SK-N-SH (cell line): ENCODE measurements around the gene TRAF4. TPM values are rescaled to one million over a fixed set of nuclear protein-coding genes. Genes with fewer than 3 reads are reported as not detected.

Experiments used
- CTCF ChIA-PET: fragments of 300-600, 350-600 bp; formaldehyde crosslinking; extraction: SDS; loops from one replicate; lab custom pipeline; 2021; lab: Yijun Ruan, JAX
- POLR2A ChIA-PET: fragments of 350-600 bp; sonication (Branson Sonifier 250); formaldehyde crosslinking; extraction: SDS; loops from one replicate; lab custom pipeline; 2020; ENCODE audit warnings: antibody characterized with exemption, inconsistent platforms; lab: Yijun Ruan, JAX
- DNase-seq: peaks from one replicate; pipeline ENCODE4 v3.0.0; 2012
- H2AFZ ChIP-seq: fragments of 200-600 bp; sonication (generic); 2 replicates; pipeline ENCODE4 v1.8.1; 2016; ENCODE audit warnings: antibody characterized with exemption, mild to moderate bottlenecking, low read depth
- H3F3A ChIP-seq: fragments of 200-600 bp; sonication (generic); replicated peaks from 2 replicates; pipeline ENCODE3; 2016; ENCODE audit warnings: antibody characterized with exemption, mild to moderate bottlenecking; ENCODE audit not compliant: insufficient read depth
- H3K27ac ChIP-seq, 2 experiments: fragments of 200-500 bp in 1 of 2; fragments of 200-600 bp in 1 of 2; sonication (Bioruptor generic) in 1 of 2; sonication (generic), shearing (Covaris generic) in 1 of 2; 2 replicates each; pipeline versions ENCODE4 v1.5.1 to v1.6.1; 2014 to 2016; ENCODE audit warnings: low read depth in 2 of 2, inconsistent platforms in 1 of 2, low read length in 1 of 2, mild to moderate bottlenecking in 1 of 2, mixed read lengths in 1 of 2
- H3K27me3 ChIP-seq: fragments of 200-600 bp; sonication (generic), shearing (Covaris generic); 2 replicates; pipeline ENCODE4 v1.6.1; 2016; ENCODE audit warnings: mixed run types; ENCODE audit not compliant: insufficient read depth
- H3K36me3 ChIP-seq, 2 experiments: fragments of 200-500 bp in 1 of 2; fragments of 200-600 bp in 1 of 2; sonication (Bioruptor generic) in 1 of 2; sonication (generic) in 1 of 2; replicated peaks in 1 of 2; 2 replicates each; pipeline versions ENCODE3 to v1.5.1; 2014 to 2016; ENCODE audit warnings: low read length in 1 of 2, mild to moderate bottlenecking in 1 of 2; ENCODE audit not compliant: insufficient read depth in 2 of 2, control insufficient read depth in 1 of 2
- H3K4me1 ChIP-seq, 2 experiments: fragments of 200-500 bp in 1 of 2; fragments of 200-600 bp in 1 of 2; sonication (Bioruptor generic) in 1 of 2; sonication (generic), shearing (Covaris generic) in 1 of 2; 2 replicates each; pipeline versions ENCODE4 v1.5.1 to v1.6.1; 2014 to 2016; ENCODE audit warnings: low read depth in 1 of 2, low read length in 1 of 2, mixed run types in 1 of 2; ENCODE audit not compliant: insufficient read depth in 2 of 2, control insufficient read depth in 1 of 2
- H3K4me2 ChIP-seq: fragments of 200-600 bp; sonication (generic), shearing (Covaris generic); 2 replicates; pipeline ENCODE4 v1.6.1; 2017; ENCODE audit warnings: mixed run types
- H3K4me3 ChIP-seq, 2 experiments: fragments of 200-500 bp in 1 of 2; fragments of 200-600 bp in 1 of 2; sonication (Bioruptor generic) in 1 of 2; sonication (generic), shearing (Covaris generic) in 1 of 2; 2 replicates each; pipeline versions ENCODE4 v1.5.1 to v1.8.1; 2014 to 2016; ENCODE audit warnings: low read depth in 2 of 2, inconsistent platforms in 1 of 2, low read length in 1 of 2, mild to moderate bottlenecking in 1 of 2, mixed read lengths in 1 of 2, moderate library complexity in 1 of 2
- H3K79me2 ChIP-seq: fragments of 200-600 bp; sonication (generic); 2 replicates; pipeline ENCODE4 v1.8.1; 2017; ENCODE audit warnings: mild to moderate bottlenecking; ENCODE audit not compliant: insufficient read depth
- H3K9ac ChIP-seq: fragments of 200-600 bp; sonication (generic); 2 replicates; pipeline ENCODE4 v1.6.1; 2017; ENCODE audit warnings: mixed run types
- H3K9me2 ChIP-seq: fragments of 200-600 bp; sonication (generic); 2 replicates; pipeline ENCODE4 v1.6.1; 2017; ENCODE audit warnings: mixed run types
- H3K9me3 ChIP-seq: fragments of 200-600 bp; sonication (generic); 2 replicates; pipeline ENCODE4 v1.6.1; 2017; ENCODE audit warnings: mixed run types, mild to moderate bottlenecking, moderate library complexity
- H4K20me1 ChIP-seq: fragments of 200-600 bp; sonication (generic); 2 replicates; pipeline ENCODE4 v1.6.1; 2017; ENCODE audit warnings: mild to moderate bottlenecking, mixed run types; ENCODE audit not compliant: insufficient read depth
- EP300 ChIP-seq, 2 experiments: IDR thresholded peaks; 2 replicates each; pipeline versions ENCODE4 v1.4.0 to v1.6.1; 2012; ENCODE audit warnings: borderline replicate concordance in 1 of 2, low read depth in 1 of 2, low read length in 1 of 2
- EZH2phosphoT487 ChIP-seq: fragments of 200-600 bp; sonication (generic); IDR thresholded peaks from 2 replicates; pipeline ENCODE4 v1.6.1; 2017; ENCODE audit warnings: low read depth, mixed run types, mild to moderate bottlenecking, antibody characterized with exemption, moderate library complexity, borderline replicate concordance
- MAX ChIP-seq: IDR thresholded peaks from 2 replicates; pipeline ENCODE4 v1.4.0; 2012; ENCODE audit warnings: low read depth
- MEF2A ChIP-seq: IDR thresholded peaks from 2 replicates; pipeline ENCODE4 v1.4.0; 2012; ENCODE audit warnings: low read depth, borderline replicate concordance
- MXI1 ChIP-seq: IDR thresholded peaks from 2 replicates; pipeline ENCODE4 v1.6.1; 2012; ENCODE audit warnings: mild to moderate bottlenecking, low read depth, low read length, improper control_type of control experiment
- NFIC ChIP-seq: IDR thresholded peaks from 2 replicates; pipeline ENCODE4 v1.4.0; 2012; ENCODE audit warnings: borderline replicate concordance
- PBX3 ChIP-seq: IDR thresholded peaks from 2 replicates; pipeline ENCODE4; 2012
- POLR2AphosphoS5 ChIP-seq: IDR thresholded peaks from 2 replicates; pipeline ENCODE4 v1.6.1; 2012; ENCODE audit warnings: low read depth, low read length
- RCOR1 ChIP-seq: fragments of 150-350 bp; IDR thresholded peaks from 2 replicates; pipeline ENCODE4 v1.6.1; 2017; ENCODE audit warnings: antibody characterized with exemption, low read length
- RFX5 ChIP-seq: IDR thresholded peaks from 2 replicates; pipeline ENCODE4 v1.6.1; 2012; ENCODE audit warnings: mild to moderate bottlenecking, improper control_type of control experiment, low read length
- RXRA ChIP-seq: IDR thresholded peaks from 2 replicates; pipeline ENCODE4 v1.4.0; 2012; ENCODE audit warnings: low read depth, mild to moderate bottlenecking, borderline replicate concordance
- SIN3A ChIP-seq: IDR thresholded peaks from 2 replicates; pipeline ENCODE4 v1.6.1; 2012; ENCODE audit warnings: low read depth, mild to moderate bottlenecking, low read length, moderate library complexity, borderline replicate concordance
- TEAD4 ChIP-seq: IDR thresholded peaks from 2 replicates; pipeline ENCODE4 v1.4.0; 2012; ENCODE audit warnings: mild to moderate bottlenecking, borderline replicate concordance; ENCODE audit not compliant: insufficient read depth
- USF2 ChIP-seq: fragments of 150-350 bp; IDR thresholded peaks from 2 replicates; pipeline ENCODE4 v1.6.1; 2017; ENCODE audit warnings: antibody characterized with exemption, low read length, low read depth, borderline replicate concordance
- ZBTB33 ChIP-seq: IDR thresholded peaks from 2 replicates; pipeline ENCODE4 v1.4.0; 2012; ENCODE audit warnings: low read depth, borderline replicate concordance
- WGBS: methylation state at CpG from one replicate; pipeline ENCODE4 v1.1.6; 2017; ENCODE audit warnings: low lambda C conversion rate; 5-methylcytosine and 5-hydroxymethylcytosine counted together
- polyA plus RNA-seq, 3 experiments: library from polyadenylated mRNA; depleted of rRNA; stranded (reverse); fragments of >200 nt; gene quantifications; 2 replicates each; pipeline ENCODE4 v1.2.3, GENCODE V29; 2012

TRAF4 gene
- polyA plus RNA-seq, 1 of the 3 experiments (the other 2 are of a cell fraction) = 95.7 TPM

GRCh38 chr17:28756049-28756804 is 12.4 kb downstream of the TRAF4 start:
- Histone ChIP-seq H3K4me1 (peaks cover 0 to 7% of the 10 kb centered on the region in 2 experiments; a peak in 1 of 4 replicates), H3K4me2 (no peak overlapping the region), H3K36me3 (peaks cover 20 to 33% of the 10 kb centered on the region in 2 experiments), H3K9me3 (no peaks in the 10 kb centered on the region), H4K20me1 (peaks cover 10% of the 10 kb centered on the region; the same call in 1 of the 2 replicates), H3K79me2 (peaks cover 5% of the 10 kb centered on the region; the same call in 1 of the 2 replicates), H3K27ac (no peak overlapping the region), H3K9me2 (no peaks in the 10 kb centered on the region), H3K9ac (no peak overlapping the region), H3K4me3 (no peak overlapping the region), H2AFZ (no peak overlapping the region), H3K27me3 (no peaks in the 10 kb centered on the region), H3F3A (peaks cover 30% of the 10 kb centered on the region)
- TF ChIP-seq EP300 (IDR thresholded peaks at IDR 0.05; ENCODE audit: borderline replicate concordance in 1 of 2, low read depth in 1 of 2, low read length in 1 of 2) (no peak), NFIC (no peak), USF2 (no peak), TEAD4 (no peak), MEF2A (no peak), ZBTB33 (no peak), RCOR1 (no peak), MXI1 (no peak), PBX3 (no peak), RXRA (no peak), RFX5 (no peak), SIN3A (no peak), EZH2phosphoT487 (no peak), POLR2AphosphoS5 (no peak), MAX (no peak)
- WGBS = 87% methylated on average over 5 of the region's 5 CpGs
- POLR2A ChIA-PET = no interaction called here
- DNase-seq = no peak
- CTCF ChIA-PET = interaction anchor here (1.0 to 20.4 kb wide), 2 partner anchors 9 to 32 kb away, joined by 4 to 612 read pairs; partner anchors contain the start of genes NEK8, RPL23A and TLCD1
